Activated CD4-positive, alpha-beta T cell treated with anti-CD3 and anti-CD28 coated beads, Interleukin-10, Interleukin-2, amounts not matched to agents 100 ng/mL and 50 ng/mL, durations not matched to agents 16 hours and 8 hours (primary cell): Measurements from ENCODE around the gene SP1.
"Not testable (repeated sequence)": the region's sequence is repeated elsewhere in the genome, so short reads cannot be mapped to it uniquely, and the experiment has no call there.

Source experiments
- DNase-seq: peaks from one replicate; pipeline ENCODE4 v3.0.0-alpha.2; 2020

The SP1 gene

GRCh38 chr12:53365245-53365904, 14.6 kb upstream of the SP1 start:
- no peak for DNase-seq

DNA sequence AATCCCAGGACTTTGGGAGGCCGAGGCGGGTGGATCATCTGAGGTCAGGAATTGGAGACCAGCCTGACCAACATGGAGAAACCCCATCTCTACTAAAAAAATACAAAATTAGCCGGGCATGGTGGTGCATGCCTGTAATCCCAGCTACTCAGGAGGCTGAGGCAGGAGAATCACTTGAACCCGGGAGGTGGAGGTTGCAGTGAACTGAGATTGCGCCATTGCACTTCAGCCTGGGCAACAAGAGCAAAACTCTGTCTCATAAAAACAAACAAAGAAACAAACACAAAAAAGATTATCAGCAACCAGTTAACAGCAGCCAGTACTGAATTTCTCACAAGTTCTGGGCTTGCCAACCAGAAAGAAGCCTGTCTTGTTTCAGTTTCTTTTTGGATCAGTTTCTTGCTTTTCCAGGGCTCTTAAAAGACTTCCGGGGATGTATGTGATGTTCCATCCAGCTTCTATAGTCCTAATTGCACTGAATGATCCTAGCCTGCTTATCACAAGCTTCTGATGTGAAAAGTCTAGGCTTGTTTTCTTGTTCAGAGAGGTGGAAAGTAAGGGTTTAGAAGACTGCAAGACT, 6.3 kb upstream of the SP1 start:
- peak; percentile 31 for DNase-seq

DNA sequence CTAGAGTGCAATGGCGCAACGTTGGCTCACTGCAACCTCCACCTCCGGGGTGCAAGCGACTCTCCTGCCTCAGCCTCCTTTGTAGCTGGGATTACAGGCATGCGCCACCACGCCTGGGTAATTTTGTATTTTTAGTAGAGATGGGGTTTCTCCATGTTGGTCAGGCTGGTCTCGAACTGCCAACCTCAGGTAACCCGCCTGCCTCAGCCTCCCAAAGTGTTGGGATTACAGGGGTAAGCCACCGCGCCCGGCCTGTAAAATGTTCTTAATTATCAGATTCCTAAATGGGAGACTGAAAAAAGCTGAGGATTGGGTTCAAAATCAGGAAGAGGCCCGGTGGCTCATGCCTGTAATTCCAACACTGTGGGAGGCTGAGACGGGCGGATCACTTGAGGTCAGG, 5.7 kb upstream of the SP1 start:
- DNase-seq = not testable (repeated sequence)

GRCh38 chr12:53376747-53377146, 3.2 kb upstream of the SP1 start:
- DNase-seq = no peak

GRCh38 chr12:53378222-53378621, 1.8 kb upstream of the SP1 start:
- no peak for DNase-seq

DNA sequence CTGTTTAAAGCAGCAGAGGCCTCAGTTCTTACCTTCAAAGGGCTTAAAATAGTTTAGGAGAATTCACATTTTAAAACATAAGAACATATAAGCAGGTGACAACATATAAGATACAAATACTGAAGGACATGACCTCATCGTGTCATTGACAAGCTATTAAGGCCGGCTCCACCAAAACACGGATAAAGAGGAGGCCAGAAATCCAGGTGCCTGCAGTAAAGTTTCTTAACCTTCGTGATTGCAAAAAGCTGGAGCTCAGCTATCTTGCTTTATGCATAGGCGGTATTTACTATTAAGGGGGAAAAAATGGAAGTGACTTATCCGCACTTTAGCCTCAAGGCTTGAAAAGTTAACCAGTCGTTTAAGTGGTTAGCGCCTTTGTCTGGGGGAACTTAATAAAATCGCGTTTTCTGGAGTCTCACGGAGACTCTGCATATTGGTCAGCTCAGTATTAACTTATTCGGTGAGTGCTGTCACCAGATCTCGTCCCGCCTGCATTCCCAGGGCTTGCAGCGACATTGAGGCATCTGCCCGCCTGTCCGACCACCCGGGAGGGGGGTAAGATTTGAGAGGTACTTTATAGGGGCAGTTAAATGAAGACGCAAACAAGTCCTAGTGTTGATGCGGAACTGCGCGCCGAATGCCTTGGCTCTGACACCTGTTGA, 1.1 kb upstream of the SP1 start:
- peak; percentile 11 for DNase-seq

- peak; percentile 100 for DNase-seq
These were observed 430 bp upstream of the SP1 start for GRCh38 chr12:53379389-53380103.

DNA sequence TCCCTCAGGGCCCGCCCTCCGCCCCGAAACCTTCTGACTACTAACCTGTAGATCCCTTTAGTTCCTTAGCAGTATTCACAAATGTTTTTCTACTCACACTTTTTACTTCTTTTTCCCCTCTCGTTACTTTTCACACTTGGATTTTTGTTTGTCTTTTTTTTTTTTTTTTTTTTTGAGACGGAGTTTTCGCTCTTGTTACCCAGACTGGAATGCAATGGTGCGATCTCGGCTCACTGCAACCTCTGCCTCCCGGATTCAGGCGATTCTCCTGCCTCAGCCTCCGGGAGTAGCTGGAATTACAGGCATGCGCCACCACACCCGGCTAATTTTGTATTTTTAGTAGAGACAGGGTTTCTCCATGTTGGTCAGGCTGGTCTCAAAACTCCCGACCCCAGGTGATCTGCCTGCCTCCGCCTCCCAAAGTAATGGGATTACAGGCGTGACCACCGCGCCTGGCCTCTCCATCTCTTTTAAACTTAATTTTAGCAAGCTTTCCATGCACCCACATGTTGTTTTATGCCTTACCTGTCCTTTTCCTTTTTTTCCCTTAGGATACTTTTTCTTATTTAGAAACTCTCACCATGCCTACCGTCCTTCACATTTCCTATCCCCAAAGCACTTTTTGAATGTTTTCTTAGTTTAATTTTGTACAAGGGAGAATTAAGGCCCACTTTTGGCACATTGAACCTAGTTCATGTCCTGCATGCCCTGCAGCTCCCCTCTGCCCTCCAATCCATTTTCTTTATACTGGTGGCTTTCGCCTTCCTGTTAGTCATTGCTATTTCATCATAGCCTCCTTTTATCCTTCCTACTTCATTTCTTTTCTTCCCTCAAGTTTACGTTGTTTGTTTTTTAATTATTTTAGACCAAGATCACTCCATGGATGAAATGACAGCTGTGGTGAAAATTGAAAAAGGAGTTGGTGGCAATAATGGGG, 1.1 kb downstream of the SP1 start:
- DNase-seq = peak; percentile 23

- peak; percentile 73 for DNase-seq
These were observed 2.0 kb downstream of the SP1 start for GRCh38 chr12:53381731-53382630.

GRCh38 chr12:53383258-53383657, 3.3 kb downstream of the SP1 start:
- no peak for DNase-seq

GRCh38 chr12:53386381-53386780, 6.4 kb downstream of the SP1 start:
- DNase-seq = not testable (repeated sequence)

DNA sequence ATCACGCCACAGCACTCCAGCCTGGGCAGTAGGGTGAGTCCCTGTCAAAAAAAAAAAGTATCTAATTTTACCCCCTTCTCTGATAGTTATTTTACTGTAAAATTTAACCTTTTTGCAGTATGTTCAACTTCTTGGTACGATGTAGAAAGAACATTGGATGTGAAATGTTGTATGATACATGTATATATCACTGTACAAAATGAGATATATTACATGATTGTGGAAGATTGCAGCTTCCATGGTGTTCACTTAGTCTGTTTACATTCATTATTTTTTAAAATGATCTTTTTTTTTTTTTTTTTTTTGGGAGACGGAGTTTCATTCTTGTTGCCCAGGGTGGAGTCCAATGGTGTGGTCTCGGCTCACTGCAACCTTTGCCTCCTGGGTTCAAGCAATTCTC, 9.0 kb downstream of the SP1 start:
- DNase-seq = no peak

DNA sequence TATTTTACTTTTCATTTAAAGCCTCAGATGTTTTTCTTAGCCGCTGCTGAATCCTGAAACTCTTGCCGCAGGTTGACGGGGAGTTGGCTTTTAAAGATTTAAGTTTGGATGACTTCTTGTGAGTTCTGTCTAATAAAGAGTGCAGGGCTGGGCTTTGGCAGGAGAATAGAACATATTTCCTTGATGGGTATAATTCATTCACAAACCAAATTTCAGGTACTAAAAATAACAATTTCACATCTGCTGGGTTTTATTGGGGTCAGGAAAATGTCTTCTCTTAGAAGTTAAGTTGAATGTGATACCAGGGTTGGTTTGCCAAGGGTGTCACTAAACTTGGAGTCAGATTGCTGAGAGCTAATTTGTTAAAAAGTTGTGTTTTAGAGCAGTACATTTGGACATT, 9.7 kb downstream of the SP1 start:
- no peak for DNase-seq

- no peak for DNase-seq
These were observed 11.7 kb downstream of the SP1 start for GRCh38 chr12:53391724-53392123.

GRCh38 chr12:53399896-53400295, 19.9 kb downstream of the SP1 start:
- no peak for DNase-seq

GRCh38 chr12:53402351-53402750, 22.4 kb downstream of the SP1 start:
- not testable (repeated sequence) for DNase-seq

DNA sequence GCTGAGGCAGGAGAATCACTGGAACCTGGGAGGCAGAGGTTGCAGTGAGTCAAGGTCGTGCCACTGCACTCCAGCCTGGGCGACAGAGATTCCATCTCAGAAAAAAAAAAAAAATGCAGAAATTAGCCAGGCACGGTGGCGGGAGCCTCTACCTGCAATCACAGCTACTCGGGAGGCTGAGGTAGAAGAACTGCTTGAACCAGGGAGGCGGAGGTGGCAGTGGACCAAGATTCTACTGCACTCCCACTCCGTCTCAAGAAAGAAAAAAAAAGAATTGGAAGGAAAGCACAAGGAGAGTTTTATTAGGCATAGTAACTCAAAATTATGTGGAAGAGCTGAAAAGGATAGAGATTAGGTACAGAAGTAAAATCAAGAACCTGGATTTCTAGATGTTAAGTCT, 22.9 kb downstream of the SP1 start:
- DNase-seq = no peak

DNA sequence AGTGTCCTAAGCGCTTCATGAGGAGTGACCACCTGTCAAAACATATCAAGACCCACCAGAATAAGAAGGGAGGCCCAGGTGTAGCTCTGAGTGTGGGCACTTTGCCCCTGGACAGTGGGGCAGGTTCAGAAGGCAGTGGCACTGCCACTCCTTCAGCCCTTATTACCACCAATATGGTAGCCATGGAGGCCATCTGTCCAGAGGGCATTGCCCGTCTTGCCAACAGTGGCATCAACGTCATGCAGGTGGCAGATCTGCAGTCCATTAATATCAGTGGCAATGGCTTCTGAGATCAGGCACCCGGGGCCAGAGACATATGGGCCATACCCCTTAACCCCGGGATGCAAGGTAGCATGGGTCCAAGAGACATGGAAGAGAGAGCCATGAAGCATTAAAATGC, 31.0 kb downstream of the SP1 start:
- DNase-seq = no peak

- no peak for DNase-seq
These were observed 33.7 kb downstream of the SP1 start for GRCh38 chr12:53413485-53414204.

GRCh38 chr12:53414756-53415417, 34.9 kb downstream of the SP1 start:
- no peak for DNase-seq
